Left cardiac atrium (tissue), 4 donors: ENCODE results near the gene CSTPP1. TPM values are rescaled to one million over a fixed set of nuclear protein-coding genes. Genes with fewer than 3 reads are reported as not detected.
"Not testable (repeated sequence)": the region's sequence is repeated elsewhere in the genome, so short reads cannot be mapped to it uniquely, and the experiment has no call there.

Experiments used
- ATAC-seq, 2 donors: fragments of 200-7000 bp; cut with Tn5 transposase; one replicate each; pipeline ENCODE4 v1.9.1; 2020; ENCODE audit warnings: mild to moderate bottlenecking in 2 of 2, moderate library complexity in 2 of 2
- DNase-seq: peaks from one replicate; pipeline ENCODE4 v3.0.0-alpha.2; 2020
- intact Hi-C, 2 donors: fragments of 100-400 bp; cut with DNase I; formaldehyde crosslinking; loops; one replicate each; pipeline versions ENCODE4 v1.14.1 to v1.15.1; 2022 to 2023
- total RNA-seq, 2 donors: library from RNA; stranded (reverse); fragmentation: NEBNext Ultra II Directional; extraction: Animal tissue kit (Norgen Biotek cat#: 25700); gene quantifications; one replicate each; pipeline ENCODE4 v1.2.1, GENCODE V29; 2021
- donor health status: DM: no; HTN: yes; CAD: no.
- donor health status: DM: no; HTN: yes; CAD: no; lungs with severe emphysema.
- donor health status: DM: yes; HTN: yes; CAD: no.
- donor health status: Dilated cardiomyopathy.

Gene CSTPP1
- total RNA-seq, 2 donors from 2014 or later = 11.4 to 12.3 TPM

DNA sequence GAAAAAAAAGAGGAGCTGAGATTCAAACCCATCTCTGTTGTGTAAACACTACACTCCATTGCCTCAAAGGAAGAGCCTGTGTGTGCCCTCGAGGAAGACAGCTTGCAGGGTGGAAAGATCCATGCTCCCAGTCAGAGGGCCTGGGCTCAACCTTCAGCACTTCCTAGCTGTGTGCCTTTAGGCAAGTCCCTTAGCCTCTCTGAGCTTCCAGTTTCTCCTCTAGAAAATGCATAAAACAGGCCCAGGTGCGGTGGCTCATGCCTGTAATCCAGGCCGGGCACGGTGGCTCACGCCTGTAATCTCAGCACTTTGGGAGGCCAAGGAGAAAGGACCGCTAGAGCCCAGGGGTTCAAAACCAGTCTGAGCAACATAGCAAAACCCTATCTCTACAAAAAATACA lies 244.7 kb downstream of the CSTPP1 start:
- ATAC-seq (no peak), DNase-seq (no peak)
- intact Hi-C loops = loop anchor here (5.0 kb wide), 1 partner anchor 171 kb away; the partner anchor contains the start of gene MYBPC3 (in 2 of the 2)

DNA sequence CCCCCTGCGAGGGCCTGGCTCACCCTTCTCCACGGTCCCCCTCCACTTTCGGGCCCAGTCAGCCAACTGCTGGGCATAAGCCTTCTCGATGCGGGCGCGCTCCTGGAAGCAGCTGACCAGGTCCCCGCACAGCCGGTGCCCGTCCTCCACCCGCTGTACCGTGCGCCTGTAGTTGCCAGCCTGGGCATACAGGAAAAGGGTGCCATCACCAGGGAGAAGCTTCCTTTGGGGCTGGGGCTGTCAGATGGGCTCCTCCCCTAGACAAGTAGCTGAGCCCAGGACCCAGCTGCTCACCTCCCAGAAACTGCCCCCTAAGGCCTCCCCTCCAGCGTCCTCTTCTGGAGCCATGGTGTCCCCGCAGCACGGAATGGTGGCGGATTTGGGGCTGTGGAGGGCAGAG lies 245.8 kb downstream of the CSTPP1 start:
- no peak for DNase-seq
- intact Hi-C loops = loop anchor here (5.0 kb wide), 1 partner anchor 170 kb away; the partner anchor contains the start of gene MYBPC3 (in 2 of the 2)
- ATAC-seq = no peak

DNA sequence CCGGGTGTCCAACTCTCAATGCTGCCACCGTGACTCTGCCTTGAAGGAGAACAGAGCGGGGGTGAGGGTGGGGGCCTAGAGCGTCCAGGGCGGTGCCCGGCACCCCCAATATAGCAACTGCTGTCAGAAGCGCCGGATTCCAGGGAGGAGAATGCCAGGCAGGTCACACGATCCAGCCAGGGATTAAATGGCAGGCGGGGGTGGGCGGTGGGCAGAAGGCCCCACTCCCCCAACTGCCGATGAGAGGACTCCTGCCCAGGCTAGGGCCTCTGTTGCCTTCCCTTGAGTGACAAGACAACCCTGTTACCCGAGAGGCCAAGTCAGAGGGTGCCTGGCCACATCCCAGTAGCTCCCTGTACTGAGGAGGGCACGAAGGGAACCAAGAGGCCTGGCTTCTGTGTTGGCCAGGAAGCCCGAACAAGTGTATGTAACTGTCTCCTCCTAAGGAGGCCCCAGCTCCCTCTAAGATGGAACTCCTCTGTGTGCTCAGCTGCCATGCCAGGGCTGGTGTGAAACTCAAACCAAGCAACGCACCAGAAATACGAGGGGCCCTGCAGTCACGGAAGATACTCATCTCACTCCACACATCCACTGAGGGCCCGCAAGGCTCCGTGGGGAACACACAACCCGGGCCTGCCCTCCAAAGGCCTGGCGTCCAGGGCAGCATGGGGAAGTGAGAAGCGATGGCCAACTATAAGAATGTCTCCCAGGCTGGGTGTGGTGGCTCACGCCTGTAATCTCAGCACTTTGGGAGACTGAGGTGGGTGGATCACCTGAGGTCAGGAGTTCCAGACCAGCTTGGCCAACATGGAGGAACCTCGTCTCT lies 246.7 kb downstream of the CSTPP1 start:
- ATAC-seq (peak in 1 of 2 donors; percentile 4), DNase-seq (peak; percentile 50)
- intact Hi-C loops = loop anchor here (5.0 kb wide), 1 partner anchor 169 kb away; the partner anchor contains the start of gene MYBPC3 (in 2 of the 2)

DNA sequence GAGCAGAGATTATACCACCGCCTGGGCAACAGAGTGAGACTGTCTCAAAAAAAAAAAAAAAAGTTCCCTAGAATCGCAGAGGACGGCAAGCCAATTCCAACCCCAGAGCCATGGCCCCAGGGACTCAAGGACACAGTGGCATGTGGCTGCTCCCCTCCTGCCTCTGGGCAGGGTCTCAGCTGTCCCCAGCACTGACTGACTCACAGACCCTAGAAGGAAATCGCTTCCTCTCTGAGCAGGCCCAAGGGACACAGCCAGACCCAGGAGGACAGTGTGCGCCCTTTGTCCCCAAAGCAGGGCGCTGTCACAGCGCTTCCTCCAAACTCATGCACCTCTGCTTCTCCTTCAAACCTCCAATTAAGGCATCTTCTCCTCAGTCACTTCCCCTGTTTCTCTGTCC lies 247.4 kb downstream of the CSTPP1 start:
- peak in 1 of 2 donors; percentile 26 for ATAC-seq
- intact Hi-C loops = loop anchor here (5.0 kb wide), 1 partner anchor 168 kb away; the partner anchor contains the start of gene MYBPC3 (in 2 of the 2)
- no peak for DNase-seq

DNA sequence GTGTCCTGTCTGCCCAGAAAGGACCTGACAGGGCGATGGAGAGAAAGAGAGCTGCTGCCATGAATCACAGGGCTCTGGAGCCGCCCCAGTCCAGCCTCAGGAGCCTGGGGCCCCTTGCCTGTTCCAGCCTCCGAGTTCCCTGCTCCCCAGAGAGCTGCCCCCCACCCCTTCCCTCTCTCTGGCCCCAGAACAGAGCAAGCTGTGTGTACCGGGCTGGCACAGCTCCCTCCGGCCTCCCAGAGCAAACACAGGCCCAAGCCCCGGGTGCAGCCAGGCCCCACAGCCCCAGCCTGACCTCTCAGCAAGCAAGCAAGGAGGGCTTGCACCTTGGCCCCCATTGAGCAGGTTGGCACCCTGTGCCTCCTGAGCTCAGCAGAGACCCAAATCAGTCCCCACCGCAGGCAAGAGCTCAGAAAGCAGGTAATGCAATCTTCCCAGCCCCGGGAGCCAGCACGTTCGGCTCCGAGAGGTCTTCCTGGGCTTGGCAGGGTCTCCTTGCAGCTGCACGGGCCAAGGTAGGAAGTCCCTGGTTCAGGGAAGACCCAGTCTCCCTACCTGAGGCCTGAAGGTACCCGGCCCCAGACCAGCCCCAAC lies 248.2 kb downstream of the CSTPP1 start:
- ATAC-seq = peak in 1 of 2 donors; percentile 2
- intact Hi-C loops = loop anchor here (5.0 kb wide), 2 partner anchors 72 to 167 kb away; partner anchors contain the start of genes MYBPC3 (in 2 of the 2) and NR1H3 (in 1 of the 2)
- DNase-seq = no peak

DNA sequence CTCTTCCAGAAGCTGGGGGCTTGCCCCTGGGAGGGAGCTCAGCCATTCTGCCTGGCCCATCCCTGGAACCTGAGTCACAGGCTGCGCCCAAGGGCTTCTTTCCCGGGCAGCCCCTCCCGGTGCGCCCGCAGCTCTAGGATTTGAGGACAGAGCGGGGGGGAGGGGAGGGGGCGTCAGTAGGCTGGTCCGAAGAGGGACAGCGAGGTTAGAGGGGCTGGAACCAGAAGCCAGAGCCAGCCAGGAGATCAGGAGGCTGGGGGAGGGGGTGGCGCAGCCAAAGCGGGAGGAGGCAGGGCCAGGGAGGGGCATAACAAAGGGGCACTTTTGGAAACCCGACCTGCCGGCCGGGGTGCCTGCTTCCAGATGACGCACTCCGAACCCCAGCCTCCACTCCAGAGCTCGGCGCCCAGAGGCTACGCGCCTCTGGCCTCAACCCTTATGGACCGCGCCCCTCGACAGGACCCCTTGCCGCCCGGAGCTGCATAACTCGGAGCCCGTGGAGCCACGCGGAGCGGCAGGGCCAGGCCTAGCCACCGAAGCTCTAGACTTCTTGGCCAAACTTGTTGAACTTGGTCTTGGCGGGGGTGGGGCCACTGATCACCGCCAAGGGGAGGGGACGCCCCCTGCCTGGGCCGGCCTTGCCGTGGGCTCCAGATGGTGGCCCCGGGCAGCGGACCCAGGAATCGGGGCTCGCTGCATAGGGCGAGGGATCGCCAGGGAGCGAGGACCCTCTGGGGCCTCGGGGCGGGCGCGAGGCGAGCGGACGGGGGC lies 248.9 kb downstream of the CSTPP1 start:
- DNase-seq (peak; percentile 62), ATAC-seq (peak; percentile 38 to 42)
- intact Hi-C loops = loop anchor here in 1 of 2 donors (5.0 kb wide), 1 partner anchor 72 kb away; the partner anchor contains the start of gene NR1H3

DNA sequence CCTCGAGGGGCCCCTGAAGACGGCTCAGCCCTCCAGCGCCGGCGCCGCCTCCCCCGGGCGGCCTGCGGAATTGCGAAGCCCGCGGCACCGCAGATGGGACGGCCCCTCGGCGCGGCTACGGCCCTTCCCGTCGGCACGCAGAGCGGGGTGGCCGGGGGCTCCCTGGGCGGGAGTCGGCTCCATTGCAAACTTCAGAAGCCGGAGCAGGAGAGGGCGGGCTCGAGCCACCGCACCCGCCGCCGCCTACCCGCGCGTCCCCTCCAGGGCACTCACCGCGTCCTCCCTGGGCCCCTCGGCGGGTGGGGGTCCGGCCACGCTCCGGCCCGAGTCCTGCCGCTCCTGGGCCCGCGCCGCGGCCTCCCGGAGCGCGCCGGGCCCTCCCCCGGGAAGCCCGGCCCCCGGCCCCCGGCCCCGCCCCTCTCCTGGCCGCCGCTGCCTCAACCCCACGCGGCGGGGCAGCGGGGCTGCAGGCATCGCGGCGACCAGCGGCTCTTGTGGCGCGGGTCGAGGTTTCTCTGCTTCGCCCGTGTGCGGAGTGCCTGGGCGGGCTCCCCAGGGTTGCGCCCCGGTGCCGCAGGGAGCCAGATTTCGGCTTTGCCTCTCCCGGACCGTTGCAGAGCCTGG lies 249.6 kb downstream of the CSTPP1 start, which contains the start of gene PACSIN3:
Gene PACSIN3 (minus strand): TSS at position 359 of the 624 bp plus-strand sequence. CDS start 3,707 bp downstream, outside the sequence.
- ATAC-seq = peak; percentile 69 to 71
- intact Hi-C loops = loop anchor here in 1 of 2 donors (5.0 kb wide), 1 partner anchor 71 kb away; the partner anchor contains the start of gene NR1H3
- DNase-seq = peak; percentile 62

DNA sequence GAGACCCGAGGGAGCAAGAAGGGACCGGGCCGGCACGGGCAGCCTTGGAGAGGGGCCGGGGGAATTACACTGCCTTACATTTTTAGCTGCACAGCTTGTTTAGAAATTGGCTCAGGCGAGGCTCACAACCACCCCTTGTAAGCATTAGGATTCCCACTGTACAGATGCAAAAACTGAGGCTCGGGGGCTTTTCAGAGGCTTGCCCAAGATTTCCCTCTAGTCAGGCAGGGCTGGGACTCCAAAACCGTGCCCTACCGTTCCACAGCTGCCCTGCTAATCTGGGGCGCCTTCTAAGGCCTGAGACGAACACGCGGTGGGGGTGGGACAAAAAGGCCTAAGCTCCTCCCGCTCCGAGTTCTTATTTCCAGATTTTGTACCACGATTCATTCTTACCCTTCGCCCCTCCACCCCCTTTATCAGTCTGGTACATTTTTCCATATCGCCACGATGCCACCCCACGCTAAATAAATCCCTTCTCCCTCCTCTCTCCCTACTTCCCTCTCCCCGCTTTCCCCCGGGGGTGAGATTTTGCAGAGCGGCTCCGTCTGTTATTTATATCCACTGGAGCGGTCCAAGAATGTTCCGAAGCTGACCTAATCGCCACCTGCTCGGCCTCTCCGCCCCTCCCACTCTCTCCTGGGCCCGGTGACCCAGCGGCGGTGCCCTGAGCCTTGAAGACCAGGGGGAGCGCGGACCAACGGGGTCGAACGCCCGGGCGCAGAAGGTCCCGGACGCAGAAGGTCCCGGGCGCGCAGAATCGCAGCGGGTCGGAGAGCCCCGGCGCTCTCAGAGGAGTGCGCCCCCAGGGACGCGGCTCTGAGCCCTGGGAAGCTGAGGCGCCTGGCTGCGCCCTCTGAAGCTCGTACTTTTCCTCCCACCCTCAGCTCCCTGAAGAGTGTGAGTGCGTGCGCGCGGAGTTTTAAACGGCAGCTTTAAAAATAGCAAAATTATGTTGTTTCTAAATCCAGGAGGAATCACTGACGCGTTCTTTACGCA lies 250.4 kb downstream of the CSTPP1 start:
- intact Hi-C loops = loop anchor here in 1 of 2 donors (5.0 kb wide), 1 partner anchor 70 kb away; the partner anchor contains the start of gene NR1H3
- ATAC-seq = peak; percentile 31 to 39
- peak; percentile 58 for DNase-seq

DNA sequence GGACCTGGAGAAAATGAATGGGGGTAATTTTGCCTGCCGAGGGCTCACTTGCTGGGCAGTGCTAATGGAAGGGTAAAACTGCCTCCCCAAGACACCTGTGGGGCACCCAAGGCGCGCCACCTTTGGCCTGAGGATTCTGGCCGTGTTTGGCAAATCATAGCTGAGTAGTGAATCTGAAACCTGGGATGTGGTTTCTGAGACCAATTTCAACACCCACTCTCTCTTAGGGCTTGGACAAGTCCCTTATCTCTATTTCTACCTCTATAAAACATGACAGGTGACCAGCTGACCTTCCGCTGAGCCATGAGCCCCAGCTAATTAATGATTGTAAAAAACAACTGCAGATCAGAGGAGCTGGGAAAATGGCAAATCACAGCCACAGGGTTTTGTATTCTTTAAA lies 251.2 kb downstream of the CSTPP1 start:
- intact Hi-C loops = loop anchor here in 1 of 2 donors (5.0 kb wide), 1 partner anchor 70 kb away; the partner anchor contains the start of gene NR1H3
- ATAC-seq = no peak
- no peak for DNase-seq

DNA sequence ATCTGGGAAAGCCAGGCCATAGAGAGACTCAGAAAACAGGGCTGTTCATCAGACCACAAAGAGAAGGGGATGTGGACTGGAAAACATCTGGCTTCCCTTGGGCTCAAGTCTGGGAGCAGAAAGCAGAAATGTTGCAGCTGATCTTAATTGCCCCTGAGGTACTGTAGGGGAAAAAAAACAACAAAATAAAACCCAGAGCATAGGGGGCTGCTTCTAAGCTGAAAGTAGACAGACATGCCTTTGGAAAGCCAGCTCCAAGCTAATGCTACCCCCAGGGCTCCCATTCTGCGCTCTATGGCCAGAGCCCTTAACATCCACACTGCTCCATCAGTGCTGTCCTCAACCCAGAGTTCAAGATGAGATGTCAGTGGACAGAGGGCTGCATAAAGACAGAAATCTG lies 251.7 kb downstream of the CSTPP1 start:
- DNase-seq (no peak), ATAC-seq (no peak)
- intact Hi-C loops = loop anchor here in 1 of 2 donors (5.0 kb wide), 1 partner anchor 69 kb away; the partner anchor contains the start of gene NR1H3

DNA sequence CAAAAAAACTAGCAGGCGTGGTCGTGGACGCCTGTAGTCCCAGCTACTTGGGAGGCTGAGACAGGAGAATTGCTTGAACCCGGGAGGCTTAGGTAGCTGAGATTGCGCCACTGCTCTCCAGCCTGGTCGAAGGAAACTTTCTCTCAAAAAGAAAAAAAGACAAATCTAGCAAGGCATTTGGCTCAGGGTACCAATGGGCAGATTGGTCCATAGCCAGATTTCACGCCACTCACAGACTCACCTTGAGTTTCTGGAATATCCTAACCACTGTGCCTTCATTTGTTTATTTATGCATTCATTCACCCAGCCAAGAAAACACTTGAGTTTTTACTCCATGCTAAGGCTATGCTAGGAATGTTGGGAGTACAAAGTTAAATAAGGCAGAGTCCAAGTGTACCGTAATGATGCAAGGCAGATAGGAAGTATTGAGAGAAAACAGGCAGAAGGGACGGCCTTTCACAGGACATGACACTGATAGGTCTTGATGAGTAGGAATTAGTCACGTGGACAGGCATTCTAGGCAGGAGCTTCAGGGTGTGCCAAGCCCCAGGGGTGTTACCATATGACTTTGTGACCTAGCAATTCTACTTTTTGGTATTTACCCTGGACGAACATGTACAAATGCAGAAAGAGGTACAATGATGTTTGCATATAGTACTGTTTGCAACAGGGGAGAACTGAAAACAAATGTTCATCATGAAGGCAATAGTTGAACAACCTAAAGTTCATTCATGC lies 252.7 kb downstream of the CSTPP1 start:
- DNase-seq = no peak
- ATAC-seq = peak in 1 of 2 donors; percentile 4
- intact Hi-C loops = loop anchor here in 1 of 2 donors (5.0 kb wide), 1 partner anchor 68 kb away; the partner anchor contains the start of gene NR1H3

DNA sequence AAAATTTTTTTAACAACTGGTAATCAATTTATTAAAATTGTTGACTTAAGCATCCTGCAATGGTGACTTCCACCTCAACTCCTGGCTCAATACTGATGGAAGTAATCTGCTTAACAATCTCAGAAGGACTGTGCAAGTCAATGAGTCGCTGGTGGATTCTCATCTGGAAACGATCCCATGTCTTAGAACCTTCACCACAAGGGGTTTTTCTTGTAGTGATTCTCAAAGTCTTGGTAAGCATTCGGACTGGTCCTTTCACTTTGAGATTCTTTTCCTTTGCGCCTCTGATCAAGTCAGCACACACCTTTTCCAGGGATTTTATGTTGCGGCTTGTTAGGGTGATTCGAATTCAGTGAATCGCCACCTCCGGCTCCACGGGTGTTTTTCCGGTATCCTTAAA lies 254.6 kb downstream of the CSTPP1 start:
- DNase-seq, intact Hi-C loops, ATAC-seq: not testable (repeated sequence)

DNA sequence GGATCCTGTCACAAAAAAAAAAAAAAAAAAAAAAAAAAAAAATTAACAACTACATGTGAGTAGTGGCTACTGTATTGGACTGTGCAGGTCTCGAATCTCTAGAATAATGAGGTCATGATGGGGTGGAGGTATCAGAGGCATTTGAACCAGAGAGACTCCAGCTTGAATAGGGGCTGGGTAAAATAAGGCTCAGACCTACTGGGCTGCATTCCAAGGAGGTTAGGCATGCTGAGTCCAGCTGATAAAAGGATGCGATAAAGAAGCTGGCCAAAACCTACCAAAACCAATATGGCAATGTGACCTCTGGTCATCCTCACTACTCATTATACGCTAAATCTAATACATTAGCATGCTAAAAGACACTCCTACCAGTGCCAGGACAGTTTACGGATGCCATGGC lies 255.6 kb downstream of the CSTPP1 start:
- ATAC-seq = no peak

DNA sequence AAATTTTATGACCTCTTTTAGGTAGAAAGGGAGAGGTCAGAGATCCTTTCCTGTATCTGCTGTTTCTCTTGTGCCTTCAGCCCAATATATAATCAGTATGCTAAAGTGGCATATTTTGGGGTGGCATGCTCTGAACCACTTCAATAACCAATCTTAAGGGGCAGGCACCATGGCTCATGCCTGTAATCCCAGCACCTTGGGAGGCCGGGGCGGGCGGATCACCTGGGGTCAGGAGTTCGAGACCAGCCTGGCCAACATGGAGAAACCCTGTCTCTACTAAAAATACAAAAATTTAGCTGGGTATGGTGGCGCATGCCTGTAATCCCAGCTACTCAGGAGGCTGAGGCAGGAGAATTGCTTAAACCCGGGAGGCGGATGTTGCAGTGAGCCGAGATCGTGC lies 261.6 kb downstream of the CSTPP1 start:
- ATAC-seq, DNase-seq, intact Hi-C loops: not testable (repeated sequence)

More for the DNA sequence above, 255.6 kb downstream of the CSTPP1 start:
- no peak for DNase-seq
- intact Hi-C loops = no loop called here

DNA sequence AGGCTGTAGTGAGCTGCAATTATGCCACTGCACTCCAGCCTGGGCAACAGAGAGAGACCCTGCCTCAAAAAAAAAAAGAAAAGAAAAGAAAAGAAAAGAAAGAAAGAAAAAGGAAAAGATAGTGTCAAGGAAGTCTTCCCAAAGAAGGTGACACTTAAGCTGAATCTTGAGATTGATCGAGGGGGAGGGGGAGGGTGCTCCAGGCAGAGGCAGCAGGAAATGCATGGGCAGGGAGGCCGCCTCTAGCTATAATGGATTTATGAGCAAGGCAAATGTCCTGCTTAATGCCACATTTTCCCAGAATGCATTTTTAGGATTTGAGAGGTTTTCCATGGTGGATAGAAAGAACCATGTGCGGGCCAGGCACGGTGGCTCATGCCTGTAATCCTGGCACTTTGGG lies 264.5 kb downstream of the CSTPP1 start:
- DNase-seq = no peak
- no peak for ATAC-seq
- intact Hi-C loops = no loop called here

DNA sequence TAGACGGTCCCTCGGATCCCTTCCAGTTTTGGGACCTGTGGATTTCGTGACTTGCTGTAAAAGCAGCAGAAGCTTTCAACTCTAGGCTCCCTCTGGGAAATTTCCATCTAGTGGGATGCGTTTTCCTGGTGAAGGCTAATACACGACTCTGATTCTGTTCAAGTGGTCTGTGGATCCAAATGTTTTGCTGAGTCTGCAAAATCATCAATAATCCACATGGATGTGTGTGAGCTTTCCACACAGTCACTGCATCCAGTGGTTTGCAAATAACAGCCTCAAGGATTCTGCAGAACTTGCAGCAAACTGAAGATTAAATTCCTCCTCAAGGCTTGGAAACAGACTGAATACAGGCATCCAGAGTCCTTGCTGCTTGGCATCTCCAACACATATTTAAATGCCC lies 266.0 kb downstream of the CSTPP1 start:
- no peak for ATAC-seq
- intact Hi-C loops = no loop called here

More for the DNA sequence above, 266.0 kb downstream of the CSTPP1 start:
- no peak for DNase-seq
